SJCRH30 (cell line): Measurements from ENCODE around the gene PTGDS. TPM values are rescaled to one million over a fixed set of nuclear protein-coding genes. Genes with fewer than 3 reads are reported as not detected.
"Not testable (repeated sequence)": the region's sequence is repeated elsewhere in the genome, so short reads cannot be mapped to it uniquely, and the experiment has no call there.

ENCODE experiments used
- DNase-seq, 2 experiments: peaks; one replicate each; pipeline ENCODE4 v3.0.0-alpha.2; 2015 to 2020
- H3K27ac ChIP-seq: fragments of 250-450 bp; sonication (Bioruptor Pico); 2 replicates; pipeline ENCODE4 v1.5.1; 2020; ENCODE audit warnings: mild to moderate bottlenecking, moderate library complexity
- H3K27me3 ChIP-seq: fragments of 250-450 bp; sonication (Bioruptor Pico); 2 replicates; pipeline ENCODE4 v1.5.1; 2020; ENCODE audit warnings: mild to moderate bottlenecking, moderate library complexity
- H3K36me3 ChIP-seq: fragments of 250-450 bp; sonication (Bioruptor Pico); 2 replicates; pipeline ENCODE4 v1.5.1; 2020; ENCODE audit warnings: mild to moderate bottlenecking, moderate library complexity
- H3K4me1 ChIP-seq: fragments of 250-450 bp; sonication (Bioruptor Pico); 2 replicates; pipeline ENCODE4 v1.5.1; 2020; ENCODE audit warnings: mild to moderate bottlenecking, moderate library complexity
- H3K4me3 ChIP-seq: fragments of 250-450 bp; sonication (Bioruptor Pico); 2 replicates; pipeline ENCODE4 v1.5.1; 2020; ENCODE audit warnings: mild to moderate bottlenecking, moderate library complexity
- H3K9me3 ChIP-seq: fragments of 250-450 bp; sonication (Bioruptor Pico); replicated peaks from 2 replicates; pipeline ENCODE4 v1.5.1; 2020; ENCODE audit warnings: mild to moderate bottlenecking, moderate library complexity
- total RNA-seq: library from RNA; depleted of rRNA; stranded (reverse); fragments of >200 nt; shearing (Covaris generic); gene quantifications from 2 replicates; pipeline ENCODE4 v1.2.3, GENCODE V29; 2014

PTGDS gene
- total RNA-seq, 1 experiment from 2014 or later, result not detected

DNA sequence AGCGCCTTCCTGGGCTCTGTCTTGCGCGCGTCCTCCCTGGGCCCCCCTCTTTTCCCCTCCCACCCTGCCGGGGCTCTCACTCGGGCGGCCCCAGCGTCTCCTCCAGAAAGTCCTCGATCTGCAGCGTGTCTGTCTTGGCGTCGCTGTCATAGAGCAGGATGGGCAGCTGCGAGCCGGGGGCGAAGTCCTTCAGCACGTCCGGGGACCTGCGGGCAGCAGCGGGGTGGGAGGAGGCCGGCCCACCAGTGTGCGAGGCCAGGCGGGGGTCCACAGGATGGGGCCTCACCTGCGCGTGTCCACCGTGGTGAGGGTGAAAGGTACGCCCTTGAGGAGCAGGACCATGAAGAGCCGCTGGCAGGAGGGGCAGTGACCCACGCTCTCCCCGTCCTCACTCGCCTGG lies 18.1 kb downstream of the PTGDS start:
- H3K4me3 ChIP-seq, result no peak overlapping the region

DNA sequence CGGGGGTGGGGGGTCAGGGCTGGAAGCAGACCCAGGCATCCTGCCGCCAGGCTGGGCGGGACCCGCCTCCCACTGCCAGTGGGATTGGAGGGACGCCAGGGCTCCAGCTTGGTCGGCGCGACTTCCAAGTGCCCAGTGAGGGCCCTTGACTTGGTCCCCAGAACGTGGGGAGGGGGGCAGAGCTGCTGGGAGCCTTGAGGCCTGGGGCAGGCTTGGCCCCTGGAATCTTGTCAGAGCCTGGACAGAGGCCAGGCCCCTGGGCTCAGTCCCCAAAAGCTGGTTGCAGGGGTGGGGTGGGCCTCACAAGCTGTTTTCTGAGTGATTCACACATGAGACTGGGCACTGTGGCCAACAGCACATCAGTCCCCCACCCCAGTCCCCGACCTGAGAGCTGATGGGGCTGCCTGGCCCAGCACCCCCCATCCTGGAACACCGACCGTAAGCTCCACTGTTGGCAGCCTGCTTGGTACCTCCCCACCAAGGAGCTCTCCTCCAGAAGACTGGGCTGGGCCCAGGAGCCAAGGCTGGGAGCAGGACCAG lies 18.5 kb downstream of the PTGDS start:
- Histone ChIP-seq H3K27me3 (no peaks in the 10 kb centered on the region), H3K4me1 (peaks cover 18% of the 10 kb centered on the region; the same call in 1 of the 2 replicates), H3K4me3 (no peak overlapping the region), H3K36me3 (peaks cover 3% of the 10 kb centered on the region; the same call in 1 of the 2 replicates), H3K9me3 (no peaks in the 10 kb centered on the region; the same call in 1 of the 2 replicates), H3K27ac (no peak overlapping the region)
- peak in 1 of 2 experiments; percentile 24 for DNase-seq

More for the DNA sequence above, 18.1 kb downstream of the PTGDS start:
- Histone ChIP-seq H3K27ac (no peak overlapping the region), H3K36me3 (peaks cover 3% of the 10 kb centered on the region; the same call in 1 of the 2 replicates), H3K27me3 (peaks cover 3% of the 10 kb centered on the region; the same call in 1 of the 2 replicates), H3K4me1 (peaks cover 17% of the 10 kb centered on the region; the same call in 1 of the 2 replicates), H3K9me3 (peaks cover 4% of the 10 kb centered on the region; the same call in 1 of the 2 replicates)
- DNase-seq, result no peak

DNA sequence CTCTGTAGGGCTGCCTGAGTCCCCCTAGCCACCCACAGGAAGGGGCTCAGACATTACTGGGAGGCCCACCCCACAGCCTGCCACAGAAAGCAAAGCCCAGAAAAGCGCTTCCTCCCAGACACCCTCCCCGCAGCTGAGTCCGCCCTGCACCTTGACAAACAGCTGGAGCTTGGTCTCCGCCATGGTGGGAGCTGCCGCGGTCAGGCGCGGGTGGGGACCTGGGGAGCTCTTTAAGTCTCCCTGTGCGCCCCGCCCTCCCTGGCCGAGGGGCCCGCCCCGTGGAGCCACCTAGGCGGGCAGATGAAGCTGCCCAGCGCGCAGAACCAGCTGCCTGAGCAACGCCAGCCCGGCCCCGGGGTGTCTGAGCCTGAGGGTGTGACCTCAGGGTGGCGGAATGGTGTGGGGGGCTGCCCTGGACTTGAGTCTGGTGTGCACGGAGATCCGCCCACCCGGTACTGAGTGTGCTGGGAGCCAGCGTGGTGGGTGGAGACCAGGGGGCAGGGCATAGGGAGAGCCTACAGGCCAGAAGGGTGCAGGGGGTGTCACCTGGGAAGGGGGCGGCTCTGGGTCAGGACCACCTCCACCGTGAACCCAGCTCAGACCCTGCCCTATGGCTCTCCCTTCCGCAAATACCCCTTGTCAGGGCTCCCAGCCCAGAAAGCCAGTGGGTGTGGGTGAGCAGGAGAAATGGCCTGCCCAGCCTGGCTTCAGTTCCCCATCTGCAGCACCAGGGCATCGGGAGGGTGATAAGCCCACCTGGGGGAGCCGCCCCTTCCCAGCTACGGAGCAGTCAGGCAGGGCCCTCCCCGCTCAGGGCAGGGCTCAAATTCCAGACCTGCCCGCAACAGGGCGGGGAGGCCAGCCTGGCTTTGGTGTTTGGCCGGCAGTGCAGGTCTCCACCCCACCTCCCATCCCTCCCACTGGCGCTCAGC lies 19.3 kb downstream of the PTGDS start, which contains the start of gene CLIC3:
Gene CLIC3 (minus strand): TSS at position 208 of the 932 bp plus-strand sequence. CDS start 25 bp downstream, at position 183.
- Histone ChIP-seq H3K4me3 (no peak within 1 kb of the TSS), H3K27ac (no peak within 1 kb of the TSS), H3K36me3 (peaks cover 3% of the 10 kb centered on the region; the same call in 1 of the 2 replicates), H3K27me3 (no peaks in the 10 kb centered on the region), H3K9me3 (no peaks in the 10 kb centered on the region), H3K4me1 (peaks cover 18% of the 10 kb centered on the region; the same call in 1 of the 2 replicates)
- DNase-seq, result peak; percentile 62 to 65

DNA sequence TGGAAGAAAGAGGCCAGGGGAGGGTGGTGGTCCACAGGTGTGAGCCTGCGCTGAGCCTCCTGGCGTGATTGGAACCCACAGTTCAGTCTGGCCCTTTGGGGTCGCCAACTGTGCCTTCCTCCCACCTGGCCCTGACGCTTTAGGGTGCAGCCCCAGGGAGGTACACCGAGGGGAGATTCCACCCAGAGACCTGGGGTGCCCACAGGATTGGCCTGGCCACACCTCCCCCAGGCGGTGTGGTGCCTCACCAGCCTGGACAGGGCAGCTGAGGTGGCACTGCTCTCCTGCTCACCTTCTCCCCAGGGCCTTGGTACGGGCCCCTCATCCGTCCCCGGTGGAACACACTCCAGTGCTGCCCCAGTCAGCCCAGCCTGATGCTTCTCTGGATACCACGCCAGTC lies 20.1 kb downstream of the PTGDS start:
- Histone ChIP-seq H3K27me3 (no peaks in the 10 kb centered on the region), H3K36me3 (peaks cover 3% of the 10 kb centered on the region; the same call in 1 of the 2 replicates), H3K4me3 (no peak overlapping the region), H3K4me1 (peaks cover 18% of the 10 kb centered on the region; the same call in 1 of the 2 replicates), H3K9me3 (no peaks in the 10 kb centered on the region), H3K27ac (no peak overlapping the region)
- DNase-seq, result no peak

DNA sequence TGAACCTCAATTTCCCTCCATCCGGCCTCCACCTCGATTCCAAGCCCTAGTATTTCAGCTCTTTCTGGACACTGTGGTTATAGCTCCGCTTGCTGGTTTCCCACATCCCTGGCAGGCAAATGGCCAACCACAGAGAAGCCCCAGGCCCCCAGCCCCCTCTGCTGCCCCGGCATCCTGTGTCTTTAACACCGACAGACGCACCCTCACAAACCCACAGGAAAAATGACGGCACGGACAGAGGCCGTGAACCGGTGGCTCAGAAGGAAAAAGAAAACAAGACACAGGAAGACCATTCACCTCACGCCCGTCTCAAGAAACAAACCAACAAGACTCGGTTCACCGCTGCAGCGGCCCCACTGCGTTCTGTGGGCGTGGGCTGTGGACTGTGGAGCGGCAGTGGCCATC lies 20.5 kb downstream of the PTGDS start:
- Histone ChIP-seq H3K27me3 (no peaks in the 10 kb centered on the region), H3K27ac (no peak overlapping the region), H3K9me3 (no peaks in the 10 kb centered on the region), H3K4me3 (no peak overlapping the region), H3K36me3 (peaks cover 3% of the 10 kb centered on the region; the same call in 1 of the 2 replicates), H3K4me1 (peaks cover 18% of the 10 kb centered on the region; the same call in 1 of the 2 replicates)
- DNase-seq, result no peak

DNA sequence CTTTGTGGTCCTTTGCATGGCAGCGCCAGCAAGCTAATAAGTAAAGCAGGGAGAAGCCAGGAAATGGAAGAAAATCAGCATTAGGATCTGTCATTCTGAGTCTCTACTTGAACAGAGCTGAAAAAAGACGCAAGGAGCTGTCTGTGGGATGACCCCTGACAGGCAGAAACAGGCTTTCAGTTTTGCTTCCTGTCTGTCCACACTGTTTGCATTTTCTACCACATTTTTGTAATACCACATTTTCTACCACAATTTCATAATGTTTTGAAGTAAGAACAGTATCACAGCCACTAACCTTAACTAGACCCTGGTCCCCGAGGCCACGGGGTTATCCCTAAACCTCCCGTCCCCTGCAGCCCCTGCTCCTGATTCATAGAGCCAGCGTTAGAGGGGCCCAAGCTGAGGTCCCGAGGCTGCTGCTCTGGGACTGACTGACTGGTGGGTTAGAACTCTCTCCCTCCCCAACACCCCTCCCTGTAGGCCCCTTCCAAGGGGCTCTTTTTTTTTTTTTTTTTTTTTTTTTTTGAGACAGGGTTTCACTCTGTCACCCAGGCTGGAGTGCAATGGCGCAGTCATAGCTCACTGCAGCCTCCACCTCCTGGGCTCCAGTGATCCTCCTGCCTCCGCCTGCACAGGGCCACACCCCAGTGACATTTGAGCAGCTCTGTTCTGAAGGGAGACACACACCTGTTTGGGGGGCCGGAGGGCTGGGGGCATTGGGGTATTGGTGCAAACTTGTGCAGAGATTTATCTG lies 23.1 kb downstream of the PTGDS start:
- peak in 1 of 2 experiments; percentile 26 for DNase-seq
- Histone ChIP-seq H3K4me3 (no peak overlapping the region), H3K27ac (no peak overlapping the region), H3K4me1 (peaks cover 18% of the 10 kb centered on the region; the same call in 1 of the 2 replicates), H3K27me3 (no peaks in the 10 kb centered on the region), H3K9me3 (peaks cover 5% of the 10 kb centered on the region; the same call in 1 of the 2 replicates), H3K36me3 (no peaks in the 10 kb centered on the region)

DNA sequence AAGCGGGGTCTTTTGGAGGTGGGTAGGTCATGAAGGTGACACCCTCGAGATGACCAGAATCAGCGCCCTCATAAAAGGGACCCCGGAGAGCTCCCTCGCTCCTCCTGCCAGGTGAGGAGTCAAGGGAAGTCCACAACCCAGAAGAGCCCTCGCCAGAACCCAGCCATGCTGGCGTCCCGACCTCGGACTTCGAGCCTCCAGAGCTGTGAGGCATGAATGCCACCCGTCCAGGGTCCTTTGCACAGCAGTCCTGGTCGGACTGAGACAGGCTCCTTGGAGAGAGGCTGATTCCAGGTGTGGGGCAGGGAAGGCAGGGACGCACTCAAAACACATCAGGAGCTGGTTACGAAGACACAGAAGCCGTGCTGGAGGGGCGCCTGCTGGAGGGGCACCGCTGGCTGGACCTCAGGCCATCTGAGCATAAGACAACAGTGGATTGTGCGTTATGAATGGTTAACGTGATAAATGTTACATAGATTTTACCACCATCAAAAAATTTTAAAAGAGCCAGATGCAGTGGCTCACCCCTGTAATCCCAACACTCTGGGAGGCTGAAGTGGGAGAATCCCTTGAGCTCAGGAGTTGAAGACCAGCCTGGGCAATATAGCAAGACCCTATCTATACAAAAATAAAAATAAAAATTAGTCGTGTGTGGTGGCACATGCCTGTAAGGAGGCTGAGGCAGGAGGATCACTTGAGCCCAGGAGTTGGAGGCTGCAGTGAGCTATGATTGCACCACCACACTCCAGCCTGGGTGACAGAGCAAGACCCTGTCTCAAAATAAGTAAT lies 24.7 kb downstream of the PTGDS start:
- Histone ChIP-seq H3K9me3 (peaks cover 9% of the 10 kb centered on the region), H3K27me3 (no peaks in the 10 kb centered on the region), H3K27ac (no peak overlapping the region), H3K4me1 (peaks cover 11% of the 10 kb centered on the region; the same call in 1 of the 2 replicates), H3K36me3 (no peaks in the 10 kb centered on the region), H3K4me3 (no peak overlapping the region)
- no peak for DNase-seq

DNA sequence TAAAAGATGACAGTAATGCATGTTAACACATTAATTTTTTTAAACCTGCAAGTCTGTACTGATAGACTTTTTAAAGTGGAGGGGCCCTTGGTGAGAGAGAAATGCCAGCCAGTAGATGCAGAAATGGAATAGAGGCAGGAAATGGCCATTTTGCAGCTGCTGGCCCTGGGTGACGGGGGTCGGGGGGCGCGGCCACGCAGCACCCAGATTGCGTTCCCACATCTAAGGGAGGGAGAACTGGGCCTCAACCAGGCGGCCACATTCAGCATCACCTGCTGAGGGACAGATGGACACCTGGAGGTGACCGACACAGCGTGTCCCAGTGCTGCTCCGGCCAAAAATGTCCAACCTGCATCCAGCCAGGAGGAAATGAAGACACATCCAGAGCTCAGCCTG lies 25.3 kb downstream of the PTGDS start:
- no peak for DNase-seq
- H3K9me3 ChIP-seq, result peaks cover 9% of the 10 kb centered on the region
- H3K27me3 ChIP-seq, result no peaks in the 10 kb centered on the region
- no peak overlapping the region for H3K4me3 ChIP-seq
- no peak overlapping the region for H3K27ac ChIP-seq
- H3K4me1 ChIP-seq, result peaks cover 15% of the 10 kb centered on the region
- H3K36me3 ChIP-seq, result no peaks in the 10 kb centered on the region

DNA sequence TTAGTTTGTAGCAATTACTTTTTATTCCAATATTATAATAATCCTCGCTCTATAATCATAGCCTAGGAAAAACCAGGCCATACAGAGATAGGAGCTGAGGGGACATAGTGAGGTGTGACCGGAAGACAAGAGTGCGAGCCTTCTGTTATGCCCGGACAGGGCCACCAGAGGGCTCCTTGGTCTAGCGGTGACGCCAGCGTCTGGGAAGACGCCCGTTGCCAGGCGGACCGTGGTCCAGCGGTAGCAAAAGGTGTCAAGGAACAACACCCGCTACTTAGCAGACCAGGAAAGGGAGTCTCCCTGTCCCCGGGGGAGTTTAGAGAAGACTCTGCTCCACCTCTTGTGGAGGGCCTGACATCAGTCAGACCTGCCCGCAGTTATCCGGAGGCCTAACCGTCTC lies 27.0 kb downstream of the PTGDS start:
- not testable (repeated sequence) for H3K4me3 ChIP-seq, H3K36me3 ChIP-seq, H3K27ac ChIP-seq, H3K27me3 ChIP-seq, DNase-seq, H3K9me3 ChIP-seq
- peaks cover 22% of the 10 kb centered on the region for H3K4me1 ChIP-seq

DNA sequence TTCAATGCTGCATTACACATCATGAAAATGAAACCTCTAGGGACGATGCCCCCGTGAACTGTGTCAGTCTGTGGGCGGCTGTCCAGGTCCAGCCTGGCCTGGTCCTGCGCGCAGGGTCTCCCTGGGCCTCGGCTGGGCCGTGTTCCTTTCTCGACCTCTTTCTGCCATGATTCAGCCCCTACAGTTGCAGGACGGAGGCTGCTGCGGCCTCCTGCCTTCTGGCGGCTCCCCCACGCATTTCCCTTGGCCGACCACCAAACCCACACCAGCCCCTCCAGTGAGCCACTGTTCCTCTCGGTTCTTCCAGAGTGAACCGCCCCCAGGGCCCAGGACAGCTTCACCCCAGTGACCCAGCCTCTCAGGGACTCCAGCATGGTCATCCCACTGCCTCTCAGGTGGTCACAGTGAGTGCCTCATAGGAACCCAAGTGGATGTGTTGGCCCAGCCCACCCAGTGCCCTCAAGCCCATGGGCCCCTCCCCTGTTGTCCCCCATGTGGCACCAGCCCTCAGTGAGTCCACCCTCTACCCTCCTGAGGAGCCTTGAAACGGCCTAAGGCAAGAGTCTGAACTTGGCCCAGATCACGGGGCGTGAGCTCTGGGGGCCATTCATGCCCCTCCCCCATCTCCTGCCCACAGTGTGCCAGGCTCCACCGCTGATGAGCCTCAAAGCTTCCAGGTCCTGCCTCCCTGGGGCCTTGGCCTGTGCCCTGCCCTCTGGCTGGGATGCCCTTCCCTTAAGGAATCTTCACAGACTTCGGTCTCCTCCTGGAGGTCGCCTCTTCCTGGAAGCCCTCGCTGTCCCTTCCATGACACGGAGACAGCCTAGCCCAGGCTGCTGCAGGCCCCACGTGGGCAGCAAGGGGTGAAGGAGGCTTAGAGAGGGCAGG lies 29.1 kb downstream of the PTGDS start:
- Histone ChIP-seq H3K4me1 (peaks cover 17% of the 10 kb centered on the region), H3K27me3 (no peaks in the 10 kb centered on the region), H3K9me3 (peaks cover 9% of the 10 kb centered on the region), H3K27ac (no peak overlapping the region), H3K36me3 (no peaks in the 10 kb centered on the region), H3K4me3 (no peak overlapping the region)
- no peak for DNase-seq

DNA sequence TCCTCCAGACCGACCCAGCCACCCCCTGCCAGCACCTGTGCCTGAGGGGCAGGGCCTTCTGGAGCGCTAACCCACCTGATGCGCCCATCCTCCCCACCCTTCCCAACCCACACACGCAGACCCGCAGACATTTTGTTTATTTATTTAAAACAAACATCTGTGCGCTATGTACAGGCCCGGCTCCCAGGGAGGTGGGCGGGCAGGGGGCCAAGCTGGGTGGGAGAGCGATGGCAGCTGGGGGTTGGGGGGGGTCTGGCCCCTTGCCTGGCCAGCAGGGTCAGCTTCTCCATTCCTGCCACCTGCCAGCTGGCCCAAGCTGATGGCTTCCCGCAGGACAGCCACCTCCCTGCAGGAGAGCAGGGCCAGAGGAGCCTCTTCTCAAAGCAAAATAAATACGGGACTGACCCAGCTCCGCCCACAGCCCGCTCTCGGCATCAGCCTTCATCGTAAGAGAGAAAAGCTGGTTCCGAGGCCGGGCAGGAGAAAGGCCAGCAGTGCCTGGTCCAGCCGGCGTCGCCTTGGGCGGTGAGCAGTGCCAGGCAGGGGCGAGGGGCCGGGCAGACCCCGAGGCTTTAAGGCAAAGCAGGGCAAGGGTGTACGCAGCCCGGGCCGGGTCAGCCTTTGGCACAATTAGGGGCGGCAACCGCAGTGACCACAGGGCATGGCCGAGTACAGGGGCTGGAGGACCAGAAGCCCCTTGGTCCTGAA lies 30.0 kb downstream of the PTGDS start:
- H3K27ac ChIP-seq, result peak overlapping the region; percentile 15; the same call in 1 of the 2 replicates
- no peaks in the 10 kb centered on the region for H3K27me3 ChIP-seq
- peak; percentile 83 to 88 for DNase-seq

DNA sequence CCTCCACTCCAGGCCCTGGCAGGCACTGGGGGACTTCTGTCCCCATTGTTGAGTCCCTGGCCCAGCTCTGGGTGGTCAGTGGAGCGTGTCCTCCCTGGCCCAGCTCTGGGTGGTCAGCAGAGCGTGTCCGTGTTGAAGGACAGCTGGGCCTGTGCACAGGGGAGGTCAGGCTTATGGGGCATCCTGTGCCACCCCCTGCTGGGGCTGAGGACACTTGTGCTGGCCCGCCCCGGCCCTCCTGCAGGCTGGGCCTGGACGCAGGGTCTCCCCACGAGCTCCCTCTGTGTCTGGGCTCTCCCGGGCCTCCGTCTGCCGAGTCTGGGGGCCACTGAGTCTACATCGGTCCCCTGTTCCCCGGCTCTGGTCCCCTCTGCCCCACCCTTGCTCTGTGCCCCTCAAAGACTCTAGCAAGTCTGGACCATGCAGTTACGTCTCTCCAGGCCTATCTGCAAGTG lies 30.5 kb downstream of the PTGDS start:
- H3K4me1 ChIP-seq, result peaks cover 17% of the 10 kb centered on the region
- peak overlapping the region; percentile 15; the same call in 1 of the 2 replicates for H3K27ac ChIP-seq
- H3K27me3 ChIP-seq, result no peaks in the 10 kb centered on the region
- peak; percentile 50 for DNase-seq
- peak overlapping the region; percentile 6 for H3K4me3 ChIP-seq
- H3K36me3 ChIP-seq, result no peaks in the 10 kb centered on the region
- peaks cover 9% of the 10 kb centered on the region for H3K9me3 ChIP-seq

More for the DNA sequence above, 30.0 kb downstream of the PTGDS start:
- Histone ChIP-seq H3K36me3 (no peaks in the 10 kb centered on the region), H3K4me3 (peak overlapping the region; percentile 6), H3K9me3 (peaks cover 9% of the 10 kb centered on the region), H3K4me1 (peaks cover 17% of the 10 kb centered on the region)
